Measurements from ENCODE around the gene SUCLG1.
"Not testable (repeated sequence)": the region's sequence is repeated elsewhere in the genome, so short reads cannot be mapped to it uniquely, and the experiment has no call there.

The SUCLG1 gene

GRCh38 chr2:84459018-84459943, at the start of gene SUCLG1:
Gene SUCLG1, minus strand, starts transcription at chr2:84459280. Its CDS starts 11 bp downstream, at chr2:84459269.
- DNase-seq, result peak; percentile 79

- DNase-seq, result no peak
Observed at GRCh38 chr2:84498150-84498799, 39.2 kb upstream of the SUCLG1 start.

- no peak for DNase-seq
Observed at GRCh38 chr2:84497285-84497684, 38.2 kb upstream of the SUCLG1 start.

GRCh38 chr2:84496386-84496785, 37.3 kb upstream of the SUCLG1 start:
- DNase-seq, result no peak

GRCh38 chr2:84495539-84496146, 36.6 kb upstream of the SUCLG1 start:
- no peak for DNase-seq

GRCh38 chr2:84494070-84494469, 35.0 kb upstream of the SUCLG1 start:
- no peak for DNase-seq

- no peak for DNase-seq
Observed at GRCh38 chr2:84493514-84493913, 34.4 kb upstream of the SUCLG1 start.

- DNase-seq, result no peak
Observed at GRCh38 chr2:84492571-84492970, 33.5 kb upstream of the SUCLG1 start.

- DNase-seq, result no peak
Observed at GRCh38 chr2:84491741-84492140, 32.7 kb upstream of the SUCLG1 start.

GRCh38 chr2:84491256-84491655, 32.2 kb upstream of the SUCLG1 start:
- no peak for DNase-seq

- no peak for DNase-seq
Observed at GRCh38 chr2:84487298-84487996, 28.4 kb upstream of the SUCLG1 start.

GRCh38 chr2:84486441-84487115, 27.5 kb upstream of the SUCLG1 start:
- no peak for DNase-seq

GRCh38 chr2:84483320-84483719, 24.2 kb upstream of the SUCLG1 start:
- DNase-seq, result no peak

GRCh38 chr2:84482603-84483002, 23.5 kb upstream of the SUCLG1 start:
- DNase-seq, result no peak

- DNase-seq, result no peak
Observed at GRCh38 chr2:84481702-84482101, 22.6 kb upstream of the SUCLG1 start.

GRCh38 chr2:84478867-84479266, 19.8 kb upstream of the SUCLG1 start:
- no peak for DNase-seq

- DNase-seq, result no peak
Observed at GRCh38 chr2:84477886-84478285, 18.8 kb upstream of the SUCLG1 start.

- DNase-seq, result no peak
Observed at GRCh38 chr2:84474176-84474575, 15.1 kb upstream of the SUCLG1 start.

GRCh38 chr2:84472856-84473565, 13.9 kb upstream of the SUCLG1 start:
- no peak for DNase-seq

- DNase-seq, result not testable (repeated sequence)
Observed at GRCh38 chr2:84472423-84472822, 13.3 kb upstream of the SUCLG1 start.

GRCh38 chr2:84467389-84467788, 8.3 kb upstream of the SUCLG1 start:
- DNase-seq, result no peak

GRCh38 chr2:84461310-84461709, 2.2 kb upstream of the SUCLG1 start:
- no peak for DNase-seq
